Tibial nerve (tissue), 4 donors: ENCODE results near the gene MAPK11. TPM values are rescaled to one million over a fixed set of nuclear protein-coding genes. Genes with fewer than 3 reads are reported as not detected.
A peak's percentile ranks its signal among the peaks of the same experiment; 100 is the strongest.

Experiments
- DNase-seq, 2 donors: peaks; one replicate each; pipeline ENCODE4 v3.0.0-alpha.2; 2019; ENCODE audit warnings: low spot score in 2 of 2
- H3K27ac ChIP-seq, 4 donors: fragments of 200-600 bp; sonication (generic) in 3 of 4; one replicate each; pipeline ENCODE4 v1.5.1; 2017 to 2019; ENCODE audit warnings: mild to moderate bottlenecking in 1 of 4
- H3K27me3 ChIP-seq, 2 donors: fragments of 200-600 bp; sonication (generic) in 1 of 2; one replicate each; pipeline versions ENCODE4 v1.5.1 to v1.6.0; 2017 to 2019
- H3K36me3 ChIP-seq, 3 donors: fragments of 200-600 bp; sonication (generic); one replicate each; pipeline ENCODE4 v1.5.1; 2018 to 2019
- H3K4me1 ChIP-seq, 4 donors: fragments of 200-600 bp; sonication (generic) in 3 of 4; one replicate each; pipeline ENCODE4 v1.5.1; 2017 to 2019
- H3K4me3 ChIP-seq, 4 donors: fragments of 200-600 bp; sonication (generic) in 3 of 4; one replicate each; pipeline ENCODE4 v1.5.1; 2017 to 2019; ENCODE audit warnings: mild to moderate bottlenecking in 1 of 4, moderate library complexity in 1 of 4
- H3K9me3 ChIP-seq, 4 donors: fragments of 200-600 bp; sonication (generic) in 3 of 4; one replicate each; pipeline ENCODE4 v1.5.1; 2017 to 2019
- EP300 ChIP-seq, 2 donors: sonication (generic); formaldehyde crosslinking; IDR thresholded peaks; one replicate each; pipeline ENCODE4 v1.6.1; 2017; ENCODE audit warnings: antibody characterized with exemption in 2 of 2, mild to moderate bottlenecking in 1 of 2
- POLR2A ChIP-seq, 2 donors: fragments of 450-650 bp; IDR thresholded peaks; one replicate each; pipeline ENCODE4 v1.6.1; 2017; ENCODE audit warnings: antibody characterized with exemption in 2 of 2, mild to moderate bottlenecking in 2 of 2, moderate library complexity in 2 of 2
- WGBS, 2 donors: methylation state at CpG; one replicate each; pipeline ENCODE4 v1.1.5; 2018; 5-methylcytosine and 5-hydroxymethylcytosine counted together
- total RNA-seq, 4 donors: library from RNA; depleted of rRNA; stranded (reverse); fragments of >200 nt; gene quantifications; one replicate each; pipeline ENCODE4 v1.1.0, GENCODE V29; 2016
- TF ChIP-seq, protein P1 (sequence below), 5 experiments: fragments of 200-600 bp in 3 of 5; fragments of 450-650 bp in 2 of 5; sonication (generic) in 3 of 5; IDR thresholded peaks; one replicate each; pipeline ENCODE4 v1.5.1; 2016 to 2019; ENCODE audit warnings: antibody characterized with exemption in 5 of 5, mild to moderate bottlenecking in 3 of 5, moderate library complexity in 2 of 5

The MAPK11 gene
- total RNA-seq, 4 donors from 2014 or later, result 8.7 to 33.3 (median 19.6) TPM

DNA sequence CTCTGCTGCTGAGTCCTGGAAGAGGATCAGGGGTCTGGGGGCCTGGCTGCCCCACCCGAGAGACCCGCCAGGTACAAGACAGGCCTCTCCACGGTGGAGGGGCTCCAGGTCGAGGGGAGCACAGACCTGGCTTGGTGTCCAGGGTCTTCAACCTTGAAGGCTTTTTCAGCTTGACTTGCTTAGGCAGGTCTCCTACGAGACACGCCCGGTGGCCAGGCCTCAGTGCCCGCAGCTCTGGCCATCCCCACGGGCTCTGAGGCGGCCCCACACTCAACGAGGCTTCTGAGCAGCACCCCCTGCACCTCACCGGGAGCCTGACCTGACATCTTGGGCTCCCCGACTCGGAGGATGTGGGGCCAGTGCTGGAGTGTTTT is 43.9 kb upstream of the MAPK11 start:
- no peak for DNase-seq
- peak overlapping the region in 1 of 4 donors; percentile 78 for H3K27ac ChIP-seq
- WGBS, 2 donors, result 58 to 67% methylated on average over 10 to 13 of the region's 14 CpGs
- H3K4me3 ChIP-seq, result peak overlapping the region in 1 of 4 donors; percentile 21
- H3K36me3 ChIP-seq, result peaks cover 0 to 51% (median 0%) of the 10 kb centered on the region in 3 donors
- H3K9me3 ChIP-seq, result no peaks in the 10 kb centered on the region
- H3K27me3 ChIP-seq, result no peaks in the 10 kb centered on the region
- TF ChIP-seq, protein P1, sequence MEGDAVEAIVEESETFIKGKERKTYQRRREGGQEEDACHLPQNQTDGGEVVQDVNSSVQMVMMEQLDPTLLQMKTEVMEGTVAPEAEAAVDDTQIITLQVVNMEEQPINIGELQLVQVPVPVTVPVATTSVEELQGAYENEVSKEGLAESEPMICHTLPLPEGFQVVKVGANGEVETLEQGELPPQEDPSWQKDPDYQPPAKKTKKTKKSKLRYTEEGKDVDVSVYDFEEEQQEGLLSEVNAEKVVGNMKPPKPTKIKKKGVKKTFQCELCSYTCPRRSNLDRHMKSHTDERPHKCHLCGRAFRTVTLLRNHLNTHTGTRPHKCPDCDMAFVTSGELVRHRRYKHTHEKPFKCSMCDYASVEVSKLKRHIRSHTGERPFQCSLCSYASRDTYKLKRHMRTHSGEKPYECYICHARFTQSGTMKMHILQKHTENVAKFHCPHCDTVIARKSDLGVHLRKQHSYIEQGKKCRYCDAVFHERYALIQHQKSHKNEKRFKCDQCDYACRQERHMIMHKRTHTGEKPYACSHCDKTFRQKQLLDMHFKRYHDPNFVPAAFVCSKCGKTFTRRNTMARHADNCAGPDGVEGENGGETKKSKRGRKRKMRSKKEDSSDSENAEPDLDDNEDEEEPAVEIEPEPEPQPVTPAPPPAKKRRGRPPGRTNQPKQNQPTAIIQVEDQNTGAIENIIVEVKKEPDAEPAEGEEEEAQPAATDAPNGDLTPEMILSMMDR (IDR thresholded peaks at IDR 0.05), result no peak
- TF ChIP-seq POLR2A (IDR thresholded peaks at IDR 0.05) (no peak), EP300 (IDR thresholded peaks at IDR 0.05) (no peak)
- peaks cover 0 to 20% (median 12%) of the 10 kb centered on the region in 4 donors for H3K4me1 ChIP-seq

DNA sequence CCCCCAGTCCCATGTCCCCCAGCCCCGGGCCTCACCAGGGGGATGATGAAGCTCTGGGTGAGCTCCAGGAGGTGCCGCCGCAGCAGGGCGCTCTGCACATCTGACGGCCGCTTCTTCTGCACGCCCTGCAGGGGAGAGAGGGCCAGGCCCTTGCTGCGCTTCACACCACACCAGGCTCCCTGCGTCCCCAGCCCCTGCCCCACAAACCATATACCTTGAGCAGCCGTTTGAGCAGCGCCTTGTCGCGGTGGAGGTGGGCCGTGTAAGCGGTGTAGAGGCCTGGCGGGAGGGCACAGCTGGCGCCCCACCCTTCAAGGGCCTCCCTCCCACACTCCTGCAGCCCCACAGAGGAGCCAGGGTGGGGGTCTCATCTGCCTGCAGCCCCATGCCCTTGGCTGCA is 43.4 kb upstream of the MAPK11 start:
- 89 to 90% methylated on average over 14 to 17 of the region's 17 CpGs for WGBS, 2 donors
- no peaks in the 10 kb centered on the region for H3K9me3 ChIP-seq
- peak overlapping the region in 1 of 4 donors; percentile 78 for H3K27ac ChIP-seq
- TF ChIP-seq EP300 (IDR thresholded peaks at IDR 0.05), result no peak
- TF ChIP-seq POLR2A (IDR thresholded peaks at IDR 0.05), result no peak
- TF ChIP-seq, protein P1 (IDR thresholded peaks at IDR 0.05), result no peak
- H3K36me3 ChIP-seq, result peaks cover 0 to 51% (median 0%) of the 10 kb centered on the region in 3 donors
- DNase-seq, result no peak
- H3K27me3 ChIP-seq, result no peaks in the 10 kb centered on the region
- H3K4me1 ChIP-seq, result peaks cover 0 to 24% (median 17%) of the 10 kb centered on the region in 4 donors
- no peak overlapping the region for H3K4me3 ChIP-seq

DNA sequence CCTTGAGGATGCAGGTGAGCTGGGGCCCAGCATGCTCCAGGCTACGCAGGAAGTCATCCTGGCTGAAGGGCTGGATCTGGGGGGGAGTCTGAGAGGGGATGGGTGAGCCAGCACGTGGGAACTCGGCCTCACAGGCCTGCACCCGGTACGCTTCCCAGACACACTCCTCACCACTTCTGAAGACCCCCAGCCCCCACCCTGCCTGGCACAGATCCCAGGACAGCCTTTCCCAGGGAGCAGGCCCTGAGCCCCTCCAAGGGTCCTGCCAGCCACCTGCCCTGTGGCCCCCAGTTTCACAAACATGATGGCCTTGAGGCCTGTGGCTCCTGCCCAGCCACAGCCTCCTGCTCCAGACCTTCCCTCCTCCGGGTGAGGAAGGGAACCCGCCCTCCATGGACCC is 42.8 kb upstream of the MAPK11 start:
- peaks cover 0 to 29% (median 22%) of the 10 kb centered on the region in 4 donors for H3K4me1 ChIP-seq
- no peak overlapping the region for H3K4me3 ChIP-seq
- H3K27me3 ChIP-seq, result no peaks in the 10 kb centered on the region
- H3K36me3 ChIP-seq, result peaks cover 0 to 51% (median 0%) of the 10 kb centered on the region in 3 donors
- H3K27ac ChIP-seq, result no peak overlapping the region
- no peak for DNase-seq
- TF ChIP-seq EP300 (IDR thresholded peaks at IDR 0.05) (no peak), POLR2A (IDR thresholded peaks at IDR 0.05) (no peak)
- TF ChIP-seq, protein P1 (IDR thresholded peaks at IDR 0.05), result no peak
- no peaks in the 10 kb centered on the region for H3K9me3 ChIP-seq
- WGBS, 2 donors, result 80 to 86% methylated on average over 4 to 7 of the region's 7 CpGs

DNA sequence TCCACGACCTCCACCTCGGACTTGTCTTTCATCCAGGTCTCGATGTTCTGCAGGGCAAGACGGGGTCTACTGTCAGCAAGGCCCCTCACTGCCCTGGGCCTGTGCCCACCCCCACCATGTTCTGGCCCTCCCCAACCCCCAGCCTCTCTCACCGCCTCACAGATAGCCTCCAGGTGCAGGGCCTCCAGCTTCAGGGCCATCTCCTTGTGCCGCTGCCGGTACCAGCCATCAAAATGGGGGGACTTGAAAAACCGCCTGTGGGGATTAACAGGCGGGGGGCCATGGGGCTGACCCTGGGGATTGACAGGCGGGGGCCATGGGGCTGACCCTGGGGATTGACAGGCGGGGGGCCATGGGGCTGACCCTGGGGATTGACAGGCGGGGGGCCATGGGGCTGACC is 42.2 kb upstream of the MAPK11 start:
- Histone ChIP-seq H3K4me3 (no peak overlapping the region), H3K9me3 (no peaks in the 10 kb centered on the region), H3K4me1 (peaks cover 0 to 32% (median 26%) of the 10 kb centered on the region in 4 donors), H3K36me3 (peaks cover 0 to 45% (median 0%) of the 10 kb centered on the region in 3 donors), H3K27ac (no peak overlapping the region), H3K27me3 (no peaks in the 10 kb centered on the region)
- no peak for DNase-seq
- WGBS, 2 donors, result 90 to 94% methylated on average over 7 to 8 of the region's 12 CpGs
- TF ChIP-seq POLR2A (IDR thresholded peaks at IDR 0.05) (no peak), EP300 (IDR thresholded peaks at IDR 0.05) (no peak)
- TF ChIP-seq, protein P1 (IDR thresholded peaks at IDR 0.05), result no peak

DNA sequence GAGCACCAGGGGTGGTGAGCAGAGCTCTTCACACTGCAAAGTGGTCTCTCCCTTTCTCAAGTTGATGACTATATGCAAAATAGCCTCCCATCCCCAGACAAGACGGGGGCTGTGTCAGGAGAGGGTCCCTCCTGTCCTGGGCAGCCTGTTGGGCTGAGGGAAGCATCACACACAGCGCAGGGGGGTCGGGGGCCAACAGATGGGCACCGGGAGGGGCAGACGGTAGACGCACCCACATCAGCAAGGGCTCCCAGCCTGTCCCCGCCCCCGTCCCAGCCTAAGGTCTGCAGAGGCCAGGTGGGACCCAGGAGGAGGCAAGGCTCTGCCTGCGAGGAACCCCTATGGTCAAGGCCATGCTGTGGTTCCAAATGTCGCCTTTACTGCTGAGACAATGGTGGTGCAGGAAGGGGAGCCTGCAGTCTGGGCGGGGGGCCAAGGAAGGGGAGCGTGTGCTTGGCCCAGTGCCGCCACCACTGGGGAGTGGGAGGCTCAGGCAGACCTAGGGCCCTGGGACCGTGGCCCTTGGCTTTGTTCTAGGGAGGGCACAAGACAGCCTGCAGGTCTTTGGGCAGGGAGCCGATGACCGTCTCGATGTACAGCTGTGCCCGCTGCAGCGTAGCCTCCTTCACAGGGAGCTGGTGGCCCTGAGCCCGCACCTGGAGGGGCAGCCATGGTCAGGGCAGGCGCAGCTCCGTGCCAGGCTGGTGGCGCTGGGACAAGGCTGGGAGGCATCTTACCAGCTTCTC is 41.6 kb upstream of the MAPK11 start:
- H3K4me1 ChIP-seq, result peaks cover 0 to 32% (median 26%) of the 10 kb centered on the region in 4 donors
- no peak for TF ChIP-seq EP300 (IDR thresholded peaks at IDR 0.05)
- no peak for TF ChIP-seq POLR2A (IDR thresholded peaks at IDR 0.05)
- TF ChIP-seq, protein P1 (IDR thresholded peaks at IDR 0.05), result no peak
- H3K27ac ChIP-seq, result no peak overlapping the region
- H3K9me3 ChIP-seq, result no peaks in the 10 kb centered on the region
- no peaks in the 10 kb centered on the region for H3K27me3 ChIP-seq
- peaks cover 0 to 42% (median 0%) of the 10 kb centered on the region in 3 donors for H3K36me3 ChIP-seq
- no peak for DNase-seq
- no peak overlapping the region for H3K4me3 ChIP-seq
- WGBS, 2 donors, result 72 to 87% methylated on average over 15 to 22 of the region's 23 CpGs
